PFSK-1 (cell line): ENCODE data around the gene RNASE8.

Experiments used
- POLR2AphosphoS5 ChIP-seq: IDR thresholded peaks from 2 replicates; pipeline ENCODE4 v1.6.1; 2012; ENCODE audit warnings: low read depth, mild to moderate bottlenecking, control low read depth, low read length, moderate library complexity
- TF ChIP-seq, protein P1 (sequence below), 2 experiments: IDR thresholded peaks; 2 replicates each; pipeline versions ENCODE4 v1.6.1 to v1.8.0; 2011 to 2012; ENCODE audit warnings: low read depth in 2 of 2, low read length in 2 of 2, control low read depth in 1 of 2, inconsistent platforms in 1 of 2, mild to moderate bottlenecking in 1 of 2, moderate library complexity in 1 of 2; ENCODE audit not compliant: insufficient read depth in 1 of 2

DNA sequence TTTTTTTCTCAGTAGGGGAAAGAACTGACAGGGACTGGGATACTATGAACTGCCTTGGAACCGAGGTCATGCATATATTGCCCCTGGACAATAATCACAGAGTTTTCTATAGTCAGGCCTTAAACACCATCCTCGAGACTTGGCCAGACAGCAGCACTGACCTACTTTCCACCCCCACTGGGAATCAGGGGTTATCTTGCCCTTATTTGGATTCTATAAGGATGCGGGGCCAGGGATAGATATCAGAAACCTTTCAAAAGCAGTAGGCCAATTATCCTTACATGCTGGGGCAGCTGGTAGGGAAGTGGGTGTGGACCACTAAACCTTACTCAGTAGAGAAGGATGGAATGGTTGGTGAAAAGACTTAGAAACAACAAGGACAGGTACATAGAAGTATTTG lies 38.8 kb downstream of the RNASE8 start:
- TF ChIP-seq POLR2AphosphoS5, result no peak
- TF ChIP-seq, protein P1, sequence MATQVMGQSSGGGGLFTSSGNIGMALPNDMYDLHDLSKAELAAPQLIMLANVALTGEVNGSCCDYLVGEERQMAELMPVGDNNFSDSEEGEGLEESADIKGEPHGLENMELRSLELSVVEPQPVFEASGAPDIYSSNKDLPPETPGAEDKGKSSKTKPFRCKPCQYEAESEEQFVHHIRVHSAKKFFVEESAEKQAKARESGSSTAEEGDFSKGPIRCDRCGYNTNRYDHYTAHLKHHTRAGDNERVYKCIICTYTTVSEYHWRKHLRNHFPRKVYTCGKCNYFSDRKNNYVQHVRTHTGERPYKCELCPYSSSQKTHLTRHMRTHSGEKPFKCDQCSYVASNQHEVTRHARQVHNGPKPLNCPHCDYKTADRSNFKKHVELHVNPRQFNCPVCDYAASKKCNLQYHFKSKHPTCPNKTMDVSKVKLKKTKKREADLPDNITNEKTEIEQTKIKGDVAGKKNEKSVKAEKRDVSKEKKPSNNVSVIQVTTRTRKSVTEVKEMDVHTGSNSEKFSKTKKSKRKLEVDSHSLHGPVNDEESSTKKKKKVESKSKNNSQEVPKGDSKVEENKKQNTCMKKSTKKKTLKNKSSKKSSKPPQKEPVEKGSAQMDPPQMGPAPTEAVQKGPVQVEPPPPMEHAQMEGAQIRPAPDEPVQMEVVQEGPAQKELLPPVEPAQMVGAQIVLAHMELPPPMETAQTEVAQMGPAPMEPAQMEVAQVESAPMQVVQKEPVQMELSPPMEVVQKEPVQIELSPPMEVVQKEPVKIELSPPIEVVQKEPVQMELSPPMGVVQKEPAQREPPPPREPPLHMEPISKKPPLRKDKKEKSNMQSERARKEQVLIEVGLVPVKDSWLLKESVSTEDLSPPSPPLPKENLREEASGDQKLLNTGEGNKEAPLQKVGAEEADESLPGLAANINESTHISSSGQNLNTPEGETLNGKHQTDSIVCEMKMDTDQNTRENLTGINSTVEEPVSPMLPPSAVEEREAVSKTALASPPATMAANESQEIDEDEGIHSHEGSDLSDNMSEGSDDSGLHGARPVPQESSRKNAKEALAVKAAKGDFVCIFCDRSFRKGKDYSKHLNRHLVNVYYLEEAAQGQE (IDR thresholded peaks at IDR 0.05; ENCODE audit: insufficient read depth in 1 of 2, low read depth in 2 of 2, low read length in 2 of 2), result no peak
